Central memory CD8-positive, alpha-beta T cell (primary cell): ENCODE measurements around the gene ZNF79.

Source experiments
- ATAC-seq: fragments of 150-1000 bp; cut with Tn5 transposase; replicated peaks from 2 replicates; pipeline ENCODE4 v1.10.0; 2022; ENCODE audit warnings: mild to moderate bottlenecking, moderate FRiP score, moderate number of reproducible peaks; ENCODE audit not compliant: poor library complexity, severe bottlenecking; ENCODE audit errors: extremely low read depth
- DNase-seq, 2 donors: peaks; one replicate each; pipeline ENCODE4 v3.0.0; 2021; ENCODE audit warnings: low spot score in 2 of 2
- H3K27ac Mint-ChIP-seq: one replicate; pipeline ENCODE4 v1.8.0; 2022; ENCODE audit warnings: low read depth, mild to moderate bottlenecking, moderate library complexity, mixed read lengths
- H3K27me3 Mint-ChIP-seq: one replicate; pipeline ENCODE4 v1.8.0; 2022; ENCODE audit warnings: mixed read lengths
- H3K36me3 Mint-ChIP-seq: one replicate; pipeline ENCODE4 v1.8.0; 2022; ENCODE audit warnings: mild to moderate bottlenecking, moderate library complexity, mixed read lengths; ENCODE audit not compliant: insufficient read depth
- H3K4me1 Mint-ChIP-seq: one replicate; pipeline ENCODE4 v1.8.0; 2022; ENCODE audit warnings: mixed read lengths
- H3K4me3 Mint-ChIP-seq: one replicate; pipeline ENCODE4 v1.8.0; 2022; ENCODE audit warnings: mild to moderate bottlenecking, moderate library complexity, mixed read lengths
- H3K9me3 Mint-ChIP-seq: one replicate; pipeline ENCODE4 v1.8.0; 2022; ENCODE audit warnings: mixed read lengths

ZNF79 gene

GRCh38 chr9:127403507-127404192, 20.5 kb upstream of the ZNF79 start:
- H3K36me3 Mint-ChIP-seq = peaks cover 3% of the 10 kb centered on the region
- ATAC-seq (no peak), DNase-seq (no peak)
- H3K4me1 Mint-ChIP-seq = peaks cover under 1% of the 10 kb centered on the region
- H3K9me3 Mint-ChIP-seq = no peaks in the 10 kb centered on the region
- H3K27ac Mint-ChIP-seq = no peak overlapping the region
- H3K27me3 Mint-ChIP-seq = peaks cover 11% of the 10 kb centered on the region
- H3K4me3 Mint-ChIP-seq = no peak overlapping the region

DNA sequence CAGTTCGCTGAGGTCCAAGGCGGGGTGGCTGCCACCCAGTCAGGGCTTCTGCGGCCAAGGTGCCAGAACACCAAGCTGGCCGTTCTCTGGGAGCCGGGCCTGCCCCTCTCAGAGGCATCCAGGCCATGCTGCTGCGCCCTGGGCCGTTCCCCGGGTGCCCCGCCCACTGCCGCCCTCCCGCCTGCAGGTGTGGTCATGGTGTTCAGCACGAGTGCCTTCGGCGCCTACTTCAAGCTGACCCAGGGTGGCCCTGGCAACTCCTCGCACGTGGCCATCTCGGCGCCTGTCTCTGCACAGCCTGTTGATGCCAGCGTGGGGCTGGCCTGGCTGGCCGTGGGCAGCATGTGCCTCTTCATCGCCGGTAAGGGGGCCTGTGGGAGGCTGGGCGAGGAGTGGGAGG, 19.6 kb upstream of the ZNF79 start:
- DNase-seq (no peak), ATAC-seq (no peak)
- H3K36me3 Mint-ChIP-seq = peaks cover 2% of the 10 kb centered on the region
- H3K27ac Mint-ChIP-seq = no peak overlapping the region
- H3K9me3 Mint-ChIP-seq = no peaks in the 10 kb centered on the region
- H3K4me3 Mint-ChIP-seq = no peak overlapping the region
- no peaks in the 10 kb centered on the region for H3K4me1 Mint-ChIP-seq
- H3K27me3 Mint-ChIP-seq = peaks cover 11% of the 10 kb centered on the region

GRCh38 chr9:127405344-127406125, 18.6 kb upstream of the ZNF79 start:
- H3K9me3 Mint-ChIP-seq = no peaks in the 10 kb centered on the region
- H3K27me3 Mint-ChIP-seq = peaks cover 11% of the 10 kb centered on the region
- no peak for DNase-seq
- ATAC-seq = no peak
- peak overlapping the region; percentile 49 for H3K27ac Mint-ChIP-seq
- H3K4me3 Mint-ChIP-seq = no peak overlapping the region
- H3K4me1 Mint-ChIP-seq = no peaks in the 10 kb centered on the region
- H3K36me3 Mint-ChIP-seq = peaks cover 2% of the 10 kb centered on the region

- Mint-ChIP-seq H3K4me3 (no peak overlapping the region), H3K4me1 (no peaks in the 10 kb centered on the region), H3K27me3 (peaks cover 11% of the 10 kb centered on the region), H3K27ac (no peak overlapping the region), H3K36me3 (peaks cover 2% of the 10 kb centered on the region), H3K9me3 (no peaks in the 10 kb centered on the region)
- ATAC-seq (no peak), DNase-seq (no peak)
Observed at GRCh38 chr9:127406799-127407491, 17.2 kb upstream of the ZNF79 start.

GRCh38 chr9:127407492-127407843, 16.7 kb upstream of the ZNF79 start:
- Mint-ChIP-seq H3K4me1 (no peaks in the 10 kb centered on the region), H3K27ac (no peak overlapping the region), H3K4me3 (no peak overlapping the region)

DNA sequence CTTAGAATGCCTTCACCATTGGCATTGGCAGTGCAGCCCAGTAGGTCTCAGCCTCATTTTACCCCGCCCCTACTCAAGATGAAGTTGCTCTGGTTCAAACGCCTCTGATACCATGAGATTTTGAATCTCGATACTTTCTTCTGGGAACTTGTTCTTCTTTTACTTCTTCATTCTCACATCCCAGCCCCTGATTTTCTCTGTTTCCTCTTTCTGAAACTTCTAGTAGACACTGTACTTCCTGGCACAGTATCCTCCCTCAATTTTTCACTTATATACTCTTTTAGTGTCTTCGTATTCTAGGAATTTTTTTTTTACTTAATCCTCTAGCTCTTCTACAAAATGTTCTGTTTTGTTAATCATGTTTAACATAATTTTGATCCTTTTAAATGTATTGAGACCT, 13.1 kb upstream of the ZNF79 start:
- Mint-ChIP-seq H3K9me3 (no peaks in the 10 kb centered on the region), H3K36me3 (peaks cover 2% of the 10 kb centered on the region), H3K4me3 (no peak overlapping the region), H3K27me3 (peaks cover 17% of the 10 kb centered on the region), H3K4me1 (no peaks in the 10 kb centered on the region), H3K27ac (no peak overlapping the region)
- ATAC-seq (no peak), DNase-seq (no peak)

More at GRCh38 chr9:127407492-127407843, 16.7 kb upstream of the ZNF79 start:
- H3K27me3 Mint-ChIP-seq = peaks cover 11% of the 10 kb centered on the region
- DNase-seq (no peak), ATAC-seq (no peak)
- peaks cover 2% of the 10 kb centered on the region for H3K36me3 Mint-ChIP-seq
- no peaks in the 10 kb centered on the region for H3K9me3 Mint-ChIP-seq

DNA sequence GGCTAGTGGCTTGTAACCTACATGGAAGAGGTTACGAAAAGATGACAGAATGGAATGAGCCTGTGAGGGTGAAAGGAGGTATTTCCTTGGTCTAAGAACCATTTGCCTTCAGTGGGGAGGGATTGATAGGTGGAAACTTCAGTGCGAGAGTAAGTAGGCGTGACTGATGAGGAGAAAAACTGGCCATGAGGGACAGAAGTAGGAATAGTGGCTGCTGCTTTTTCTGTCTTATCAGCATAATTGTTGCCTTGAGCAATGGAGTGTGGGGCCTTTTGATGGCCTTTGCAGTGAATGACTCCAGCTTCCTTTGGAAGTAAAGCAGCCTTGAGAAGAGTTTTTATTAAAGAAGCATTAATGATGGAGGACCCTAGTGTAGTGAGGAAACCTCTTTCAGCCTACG, 9.0 kb upstream of the ZNF79 start:
- no peak overlapping the region for H3K27ac Mint-ChIP-seq
- no peak for DNase-seq
- H3K4me3 Mint-ChIP-seq = no peak overlapping the region
- H3K27me3 Mint-ChIP-seq = peaks cover 14% of the 10 kb centered on the region
- H3K36me3 Mint-ChIP-seq = no peaks in the 10 kb centered on the region
- no peaks in the 10 kb centered on the region for H3K9me3 Mint-ChIP-seq
- no peak for ATAC-seq
- peaks cover 6% of the 10 kb centered on the region for H3K4me1 Mint-ChIP-seq

- Mint-ChIP-seq H3K27ac (no peak overlapping the region), H3K4me3 (no peak overlapping the region), H3K9me3 (no peaks in the 10 kb centered on the region), H3K27me3 (peaks cover 14% of the 10 kb centered on the region), H3K36me3 (no peaks in the 10 kb centered on the region), H3K4me1 (peaks cover 6% of the 10 kb centered on the region)
- DNase-seq (no peak), ATAC-seq (no peak)
Observed at GRCh38 chr9:127415657-127416056, 8.5 kb upstream of the ZNF79 start.

DNA sequence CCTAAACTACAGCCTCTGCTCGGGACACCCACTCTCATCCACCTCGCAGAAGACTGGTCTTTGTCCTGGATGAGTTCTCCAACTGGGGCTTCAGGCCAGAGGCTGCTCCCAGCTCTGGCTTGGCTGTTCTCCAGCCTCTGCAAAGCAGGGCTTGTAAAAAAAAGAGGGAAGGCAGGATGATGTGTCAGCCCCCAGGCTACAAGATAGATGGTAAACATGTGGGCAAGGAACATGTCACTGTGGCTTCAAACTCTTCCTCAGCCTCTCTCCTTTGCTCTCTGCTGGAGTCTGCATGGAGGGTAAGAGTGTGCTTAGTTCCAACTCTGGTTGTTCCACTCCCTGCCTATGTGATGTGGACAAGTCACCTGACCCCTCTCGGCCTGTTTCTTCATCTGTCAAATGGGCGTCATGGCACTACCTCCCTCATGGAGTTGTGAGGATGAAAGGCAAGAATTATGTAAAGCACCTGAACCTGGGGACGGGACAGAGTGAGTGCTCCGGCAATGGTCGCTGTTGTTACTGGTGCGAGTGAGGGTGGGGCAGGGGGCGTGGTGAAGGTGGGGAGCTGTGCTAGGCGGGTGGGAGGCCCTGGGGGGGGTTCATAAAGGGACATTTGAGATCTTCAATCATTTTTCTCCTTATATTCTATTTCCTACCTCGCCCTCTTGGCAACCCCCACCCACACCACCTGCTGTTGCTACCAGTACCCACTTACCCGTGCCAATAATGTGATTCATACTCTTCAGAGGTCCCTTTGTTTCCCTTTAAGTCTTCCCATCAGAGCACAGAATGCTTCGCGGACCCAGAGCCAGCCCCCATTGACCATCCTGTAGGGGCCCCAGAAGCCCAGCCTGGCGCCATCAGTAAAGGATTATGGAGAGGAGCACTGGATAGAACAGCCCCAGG, 6.8 kb upstream of the ZNF79 start:
- H3K4me1 Mint-ChIP-seq = peaks cover 6% of the 10 kb centered on the region
- peaks cover under 1% of the 10 kb centered on the region for H3K36me3 Mint-ChIP-seq
- no peaks in the 10 kb centered on the region for H3K9me3 Mint-ChIP-seq
- no peak for DNase-seq
- ATAC-seq = no peak
- H3K27me3 Mint-ChIP-seq = peaks cover 14% of the 10 kb centered on the region
- no peak overlapping the region for H3K27ac Mint-ChIP-seq
- H3K4me3 Mint-ChIP-seq = no peak overlapping the region

- Mint-ChIP-seq H3K4me3 (no peak overlapping the region), H3K27ac (no peak overlapping the region), H3K27me3 (peaks cover 14% of the 10 kb centered on the region), H3K36me3 (peaks cover 2% of the 10 kb centered on the region), H3K4me1 (peaks cover 13% of the 10 kb centered on the region), H3K9me3 (no peaks in the 10 kb centered on the region)
- no peak for DNase-seq
- ATAC-seq = peak; percentile 40
Observed at GRCh38 chr9:127418037-127418471, 6.1 kb upstream of the ZNF79 start.

- Mint-ChIP-seq H3K4me1 (peaks cover 26% of the 10 kb centered on the region), H3K4me3 (no peak overlapping the region), H3K36me3 (peaks cover 12% of the 10 kb centered on the region), H3K9me3 (no peaks in the 10 kb centered on the region), H3K27me3 (peaks cover 10% of the 10 kb centered on the region), H3K27ac (no peak overlapping the region)
- DNase-seq (no peak), ATAC-seq (no peak)
Observed at GRCh38 chr9:127419348-127419747, 4.8 kb upstream of the ZNF79 start.

- Mint-ChIP-seq H3K9me3 (no peaks in the 10 kb centered on the region), H3K4me3 (no peak overlapping the region), H3K4me1 (peaks cover 41% of the 10 kb centered on the region), H3K27me3 (no peaks in the 10 kb centered on the region), H3K27ac (no peak overlapping the region), H3K36me3 (peaks cover 18% of the 10 kb centered on the region)
- no peak for ATAC-seq
- no peak for DNase-seq
Observed at GRCh38 chr9:127421057-127421456, 3.1 kb upstream of the ZNF79 start.
